Astrocyte (in vitro differentiated cells and primary cell): Measurements from ENCODE around the gene UQCRFS1.

Experiments used
- EZH2 ChIP-seq: IDR thresholded peaks from 2 replicates; pipeline ENCODE4 v1.6.1; 2012; ENCODE audit warnings: mild to moderate bottlenecking, low read length, inconsistent platforms; ENCODE audit not compliant: insufficient read depth
- TF ChIP-seq, protein P1 (sequence below): IDR thresholded peaks from 2 replicates; pipeline ENCODE4 v1.5.1; 2011; ENCODE audit warnings: low read depth, mild to moderate bottlenecking, inconsistent platforms, low read length, moderate library complexity; ENCODE audit not compliant: insufficient read depth

DNA sequence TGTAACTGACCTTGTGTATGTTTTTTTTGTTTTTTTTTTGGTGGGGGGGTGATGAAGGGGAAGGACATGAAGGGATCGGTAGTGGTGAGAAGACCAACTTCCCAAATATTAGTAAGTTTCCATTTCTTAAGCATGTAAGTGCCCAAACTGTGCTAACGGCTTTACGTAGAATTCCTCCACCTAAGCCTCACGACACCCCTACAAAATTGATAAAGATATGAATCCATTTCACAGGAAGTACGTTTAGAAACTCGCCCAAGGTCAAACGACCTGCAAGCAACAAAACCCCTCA is 649 bp downstream of the UQCRFS1 start:
- TF ChIP-seq, protein P1, sequence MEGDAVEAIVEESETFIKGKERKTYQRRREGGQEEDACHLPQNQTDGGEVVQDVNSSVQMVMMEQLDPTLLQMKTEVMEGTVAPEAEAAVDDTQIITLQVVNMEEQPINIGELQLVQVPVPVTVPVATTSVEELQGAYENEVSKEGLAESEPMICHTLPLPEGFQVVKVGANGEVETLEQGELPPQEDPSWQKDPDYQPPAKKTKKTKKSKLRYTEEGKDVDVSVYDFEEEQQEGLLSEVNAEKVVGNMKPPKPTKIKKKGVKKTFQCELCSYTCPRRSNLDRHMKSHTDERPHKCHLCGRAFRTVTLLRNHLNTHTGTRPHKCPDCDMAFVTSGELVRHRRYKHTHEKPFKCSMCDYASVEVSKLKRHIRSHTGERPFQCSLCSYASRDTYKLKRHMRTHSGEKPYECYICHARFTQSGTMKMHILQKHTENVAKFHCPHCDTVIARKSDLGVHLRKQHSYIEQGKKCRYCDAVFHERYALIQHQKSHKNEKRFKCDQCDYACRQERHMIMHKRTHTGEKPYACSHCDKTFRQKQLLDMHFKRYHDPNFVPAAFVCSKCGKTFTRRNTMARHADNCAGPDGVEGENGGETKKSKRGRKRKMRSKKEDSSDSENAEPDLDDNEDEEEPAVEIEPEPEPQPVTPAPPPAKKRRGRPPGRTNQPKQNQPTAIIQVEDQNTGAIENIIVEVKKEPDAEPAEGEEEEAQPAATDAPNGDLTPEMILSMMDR: no peak
- TF ChIP-seq EZH2: no peak
